ENCODE data around the gene EFNA5. TPM values are rescaled to one million over a fixed set of nuclear protein-coding genes. Genes with fewer than 3 reads are reported as not detected.

Gene EFNA5
- polyA plus RNA-seq, 1 donor from 2014 or later = 4.2 TPM

DNA sequence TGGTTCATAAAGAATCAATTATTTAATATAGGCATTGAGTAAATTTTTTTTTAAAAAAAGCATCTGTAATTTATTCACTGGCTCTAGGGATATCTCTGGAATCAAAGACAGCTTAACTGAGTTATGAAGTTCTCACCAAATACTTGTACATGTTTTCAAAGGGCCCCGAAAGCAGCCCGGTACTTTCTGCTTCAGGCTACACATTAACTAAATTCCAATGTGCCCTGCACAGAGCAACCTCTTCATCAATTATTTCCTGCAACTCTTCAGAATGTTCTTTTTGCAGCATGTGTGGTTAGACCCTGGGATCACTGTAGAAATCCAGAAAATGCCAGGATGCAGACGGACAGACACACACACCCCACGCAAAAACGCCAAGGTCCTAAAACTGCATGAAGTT is 209.0 kb downstream of the EFNA5 start:
- H3K27ac ChIP-seq (ENCODE audit: low read length) = no peak overlapping the region
- H3K9me3 ChIP-seq (ENCODE audit: low read length) = no peaks in the 10 kb centered on the region
- H4K20me1 ChIP-seq (ENCODE audit: insufficient read depth) = no peaks in the 10 kb centered on the region
- TF ChIP-seq, protein P1, sequence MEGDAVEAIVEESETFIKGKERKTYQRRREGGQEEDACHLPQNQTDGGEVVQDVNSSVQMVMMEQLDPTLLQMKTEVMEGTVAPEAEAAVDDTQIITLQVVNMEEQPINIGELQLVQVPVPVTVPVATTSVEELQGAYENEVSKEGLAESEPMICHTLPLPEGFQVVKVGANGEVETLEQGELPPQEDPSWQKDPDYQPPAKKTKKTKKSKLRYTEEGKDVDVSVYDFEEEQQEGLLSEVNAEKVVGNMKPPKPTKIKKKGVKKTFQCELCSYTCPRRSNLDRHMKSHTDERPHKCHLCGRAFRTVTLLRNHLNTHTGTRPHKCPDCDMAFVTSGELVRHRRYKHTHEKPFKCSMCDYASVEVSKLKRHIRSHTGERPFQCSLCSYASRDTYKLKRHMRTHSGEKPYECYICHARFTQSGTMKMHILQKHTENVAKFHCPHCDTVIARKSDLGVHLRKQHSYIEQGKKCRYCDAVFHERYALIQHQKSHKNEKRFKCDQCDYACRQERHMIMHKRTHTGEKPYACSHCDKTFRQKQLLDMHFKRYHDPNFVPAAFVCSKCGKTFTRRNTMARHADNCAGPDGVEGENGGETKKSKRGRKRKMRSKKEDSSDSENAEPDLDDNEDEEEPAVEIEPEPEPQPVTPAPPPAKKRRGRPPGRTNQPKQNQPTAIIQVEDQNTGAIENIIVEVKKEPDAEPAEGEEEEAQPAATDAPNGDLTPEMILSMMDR (IDR thresholded peaks at IDR 0.05; ENCODE audit: poor library complexity, severe bottlenecking) = no peak
- no peak for TF ChIP-seq TAF1 (IDR thresholded peaks at IDR 0.05; ENCODE audit: low read depth)
- TF ChIP-seq REST (IDR thresholded peaks at IDR 0.05; ENCODE audit: borderline replicate concordance) = no peak
- TF ChIP-seq POLR2AphosphoS5 (IDR thresholded peaks at IDR 0.05) = no peak
- no peak for TF ChIP-seq EZH2 (IDR thresholded peaks at IDR 0.05; ENCODE audit: borderline replicate concordance, insufficient read depth, low read length, poor library complexity, severe bottlenecking)
- TF ChIP-seq SMC3 (conservative IDR thresholded peaks at IDR 0.05; ENCODE audit: poor library complexity) = no peak
- no peak for TF ChIP-seq RAD21 (conservative IDR thresholded peaks at IDR 0.05)
- no peak for TF ChIP-seq MXI1 (conservative IDR thresholded peaks at IDR 0.05; ENCODE audit: poor library complexity, severe bottlenecking)
- no peak for TF ChIP-seq EP300 (conservative IDR thresholded peaks at IDR 0.05; ENCODE audit: poor library complexity, severe bottlenecking)
- no peak overlapping the region for H3K4me2 ChIP-seq (ENCODE audit: low read length)
- no peaks in the 10 kb centered on the region for H3K36me3 ChIP-seq (ENCODE audit: insufficient read depth, low read length)
- peaks cover 38% of the 10 kb centered on the region for H3K79me2 ChIP-seq (replicated peaks; ENCODE audit: insufficient read depth, low read length)
- no peak overlapping the region for H2AFZ ChIP-seq (ENCODE audit: low read depth, low read length)
- no peak overlapping the region for H3K4me3 ChIP-seq (ENCODE audit: low read length)
- no peaks in the 10 kb centered on the region for H3F3A ChIP-seq (ENCODE audit: insufficient read depth, low read length, poor library complexity, severe bottlenecking)
- H3K27me3 ChIP-seq (ENCODE audit: insufficient read depth, low read depth, low read length) = no peaks in the 10 kb centered on the region
- no peak overlapping the region for H3K9ac ChIP-seq (ENCODE audit: low read length)
- no peaks in the 10 kb centered on the region for H3K9me2 ChIP-seq (ENCODE audit: insufficient read depth, low read length)

DNA sequence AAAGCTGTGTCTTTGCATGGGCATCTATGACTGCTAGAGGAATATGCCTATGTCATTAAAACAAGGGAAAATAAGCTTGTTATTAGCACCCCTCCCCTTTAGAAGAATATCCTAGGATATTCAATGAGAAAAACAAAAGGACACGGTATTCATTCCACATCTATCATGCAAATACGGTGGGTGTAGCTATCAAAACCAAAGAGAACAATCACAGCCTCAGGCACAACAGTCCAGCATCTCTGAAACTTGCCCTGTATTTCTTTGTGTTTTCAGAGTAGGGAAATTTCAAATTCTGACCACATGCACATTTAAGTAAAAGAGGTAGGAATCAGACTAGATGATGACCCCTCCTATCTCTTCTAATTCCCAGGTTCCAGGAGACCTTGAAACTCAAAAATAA is 209.9 kb downstream of the EFNA5 start:
- H2AFZ ChIP-seq (ENCODE audit: low read depth, low read length) = no peak overlapping the region
- no peak overlapping the region for H3K27ac ChIP-seq (ENCODE audit: low read length)
- H3F3A ChIP-seq (ENCODE audit: insufficient read depth, low read length, poor library complexity, severe bottlenecking) = no peaks in the 10 kb centered on the region
- no peaks in the 10 kb centered on the region for H3K27me3 ChIP-seq (ENCODE audit: insufficient read depth, low read depth, low read length)
- no peak overlapping the region for H3K4me2 ChIP-seq (ENCODE audit: low read length)
- no peak for TF ChIP-seq EP300 (conservative IDR thresholded peaks at IDR 0.05; ENCODE audit: poor library complexity, severe bottlenecking)
- TF ChIP-seq MXI1 (conservative IDR thresholded peaks at IDR 0.05; ENCODE audit: poor library complexity, severe bottlenecking) = no peak
- no peak for TF ChIP-seq SMC3 (conservative IDR thresholded peaks at IDR 0.05; ENCODE audit: poor library complexity)
- TF ChIP-seq RAD21 (conservative IDR thresholded peaks at IDR 0.05) = no peak
- no peak for TF ChIP-seq REST (IDR thresholded peaks at IDR 0.05; ENCODE audit: borderline replicate concordance)
- no peak for TF ChIP-seq POLR2AphosphoS5 (IDR thresholded peaks at IDR 0.05)
- no peak for TF ChIP-seq TAF1 (IDR thresholded peaks at IDR 0.05; ENCODE audit: low read depth)
- TF ChIP-seq, protein P1 (IDR thresholded peaks at IDR 0.05; ENCODE audit: poor library complexity, severe bottlenecking) = no peak
- TF ChIP-seq EZH2 (IDR thresholded peaks at IDR 0.05; ENCODE audit: borderline replicate concordance, insufficient read depth, low read length, poor library complexity, severe bottlenecking) = no peak
- H3K9ac ChIP-seq (ENCODE audit: low read length) = no peak overlapping the region
- no peaks in the 10 kb centered on the region for H4K20me1 ChIP-seq (ENCODE audit: insufficient read depth)
- no peaks in the 10 kb centered on the region for H3K9me2 ChIP-seq (ENCODE audit: insufficient read depth, low read length)
- H3K4me3 ChIP-seq (ENCODE audit: low read length) = no peak overlapping the region
- no peaks in the 10 kb centered on the region for H3K9me3 ChIP-seq (ENCODE audit: low read length)
- H3K36me3 ChIP-seq (ENCODE audit: insufficient read depth, low read length) = no peaks in the 10 kb centered on the region
- H3K79me2 ChIP-seq (replicated peaks; ENCODE audit: insufficient read depth, low read length) = peaks cover 38% of the 10 kb centered on the region

All from neural cell (in vitro differentiated cells).